Neural crest cell (in vitro differentiated cells): Measurements from ENCODE around the gene PEX7. TPM values are rescaled to one million over a fixed set of nuclear protein-coding genes. Genes with fewer than 3 reads are reported as not detected.
"Not testable (repeated sequence)": the region's sequence is repeated elsewhere in the genome, so short reads cannot be mapped to it uniquely, and the experiment has no call there.

ENCODE experiments used
- DNase-seq: peaks from one replicate; pipeline ENCODE4 v3.0.0; 2021; ENCODE audit warnings: low read depth, mixed read lengths, low spot score
- H3K27ac Mint-ChIP-seq: one replicate; pipeline ENCODE4 v1.8.0; 2021; ENCODE audit warnings: mild to moderate bottlenecking, mixed read lengths; ENCODE audit not compliant: unreplicated experiment
- H3K27me3 Mint-ChIP-seq: 2 replicates; pipeline ENCODE4 v1.8.0; 2021; ENCODE audit warnings: low read depth, mild to moderate bottlenecking, mixed read lengths
- H3K36me3 Mint-ChIP-seq: 2 replicates; pipeline ENCODE4 v1.8.0; 2021; ENCODE audit warnings: low read depth, mild to moderate bottlenecking, mixed read lengths
- H3K4me1 Mint-ChIP-seq: 2 replicates; pipeline ENCODE4 v1.8.0; 2021; ENCODE audit warnings: mixed read lengths
- H3K4me3 Mint-ChIP-seq: one replicate; pipeline ENCODE4 v1.8.0; 2021; ENCODE audit warnings: mild to moderate bottlenecking, mixed read lengths
- H3K9me3 Mint-ChIP-seq: 2 replicates; pipeline ENCODE4 v1.8.0; 2021; ENCODE audit warnings: mixed read lengths
- CTCF ChIP-seq: fragments of 200-600 bp; sonication (generic); conservative IDR thresholded peaks from 2 replicates; pipeline ENCODE4 v1.5.0; 2021; ENCODE audit warnings: antibody characterized with exemption, mild to moderate bottlenecking
- total RNA-seq: library from RNA; stranded (reverse); gene quantifications from 2 replicates; pipeline ENCODE4 v1.2.1, GENCODE V29; 2021

Gene PEX7
- total RNA-seq, 1 donor from 2014 or later: 5.3 TPM

GRCh38 chr6:136952714-136953260 lies 130.4 kb downstream of the PEX7 start:
- Mint-ChIP-seq H3K9me3 (peaks cover 7% of the 10 kb centered on the region), H3K36me3 (peaks cover 2% of the 10 kb centered on the region), H3K27me3 (no peaks in the 10 kb centered on the region), H3K27ac (no peak overlapping the region), H3K4me1 (peaks cover 8% of the 10 kb centered on the region), H3K4me3 (no peak overlapping the region)
- TF ChIP-seq CTCF: no peak
- no peak for DNase-seq

- no peak for TF ChIP-seq CTCF
- Mint-ChIP-seq H3K9me3 (no peaks in the 10 kb centered on the region), H3K4me3 (no peak overlapping the region), H3K4me1 (peaks cover 14% of the 10 kb centered on the region), H3K36me3 (no peaks in the 10 kb centered on the region), H3K27me3 (no peaks in the 10 kb centered on the region), H3K27ac (no peak overlapping the region)
- no peak for DNase-seq
These were observed 132.7 kb downstream of the PEX7 start for GRCh38 chr6:136955123-136955522.

- H3K4me3 Mint-ChIP-seq: no peak overlapping the region
- no peak for TF ChIP-seq CTCF
- peaks cover 17% of the 10 kb centered on the region for H3K4me1 Mint-ChIP-seq
These were observed 134.5 kb downstream of the PEX7 start for GRCh38 chr6:136956590-136957544.

GRCh38 chr6:136958168-136958567 lies 135.8 kb downstream of the PEX7 start:
- DNase-seq: no peak
- Mint-ChIP-seq H3K4me3 (no peak overlapping the region), H3K4me1 (peaks cover 30% of the 10 kb centered on the region)

More at GRCh38 chr6:136956590-136957544, 134.5 kb downstream of the PEX7 start:
- no peak for DNase-seq
- Mint-ChIP-seq H3K27me3 (no peaks in the 10 kb centered on the region), H3K9me3 (no peaks in the 10 kb centered on the region), H3K27ac (peak overlapping the region; percentile 57), H3K36me3 (no peaks in the 10 kb centered on the region)

GRCh38 chr6:136959471-136959891 lies 137.1 kb downstream of the PEX7 start:
- H3K27me3 Mint-ChIP-seq: no peaks in the 10 kb centered on the region
- H3K4me1 Mint-ChIP-seq: peaks cover 32% of the 10 kb centered on the region
- no peak overlapping the region for H3K4me3 Mint-ChIP-seq
- H3K36me3 Mint-ChIP-seq: no peaks in the 10 kb centered on the region
- DNase-seq: no peak
- no peak overlapping the region for H3K27ac Mint-ChIP-seq
- no peak for TF ChIP-seq CTCF
- no peaks in the 10 kb centered on the region for H3K9me3 Mint-ChIP-seq

More at GRCh38 chr6:136958168-136958567, 135.8 kb downstream of the PEX7 start:
- no peaks in the 10 kb centered on the region for H3K27me3 Mint-ChIP-seq
- H3K27ac Mint-ChIP-seq: no peak overlapping the region
- H3K36me3 Mint-ChIP-seq: no peaks in the 10 kb centered on the region
- TF ChIP-seq CTCF: no peak
- no peaks in the 10 kb centered on the region for H3K9me3 Mint-ChIP-seq

GRCh38 chr6:136959935-136960334 lies 137.5 kb downstream of the PEX7 start:
- H3K27me3 Mint-ChIP-seq, H3K9me3 Mint-ChIP-seq, H3K27ac Mint-ChIP-seq, DNase-seq, H3K4me3 Mint-ChIP-seq, H3K36me3 Mint-ChIP-seq: not testable (repeated sequence)
- H3K4me1 Mint-ChIP-seq: peaks cover 32% of the 10 kb centered on the region
